CD4-positive, alpha-beta T cell (primary cell): Measurements from ENCODE around the gene TMC7. TPM values are rescaled to one million over a fixed set of nuclear protein-coding genes. Genes with fewer than 3 reads are reported as not detected.

Experiments
- ATAC-seq: fragments of 200-7000 bp; cut with Tn5 transposase; one replicate; pipeline ENCODE4 v1.10.0; 2022; ENCODE audit warnings: mild to moderate bottlenecking; ENCODE audit not compliant: poor library complexity
- CTCF ChIA-PET: fragments of 350-600 bp; sonication (Branson Sonifier 250); formaldehyde crosslinking; loops from one replicate; lab custom pipeline; 2021; ENCODE audit warnings: antibody characterized with exemption, inconsistent platforms; lab: Charles Lee
- POLR2A ChIA-PET: fragments of 350-600 bp; sonication (Branson Sonifier 250); formaldehyde crosslinking; loops from one replicate; lab custom pipeline; 2021; ENCODE audit warnings: antibody characterized with exemption, inconsistent platforms; lab: Charles Lee
- DNase-seq, 14 experiments: peaks; one replicate each; pipeline ENCODE4 v3.0.0-alpha.2; 2013 to 2020; ENCODE audit warnings: mixed read lengths in 2 of 14
- H3K27ac ChIP-seq, 2 donors: one replicate each; pipeline versions ENCODE4 v1.5.1 to v1.7.0; 2013; ENCODE audit warnings: low read length in 2 of 2, low read depth in 1 of 2, mild to moderate bottlenecking in 1 of 2
- H3K27me3 ChIP-seq, 2 experiments: 1 replicate in 1 of 2; 2 replicates in 1 of 2; pipeline versions ENCODE4 v1.6.1 to v1.7.0; 2013; ENCODE audit warnings: low read length in 2 of 2, control low read depth in 1 of 2, mild to moderate bottlenecking in 1 of 2, moderate library complexity in 1 of 2; ENCODE audit not compliant: insufficient read depth in 2 of 2, control insufficient read depth in 1 of 2
- H3K36me3 ChIP-seq: one replicate; pipeline ENCODE4 v1.6.1; 2013; ENCODE audit warnings: low read length, control low read depth; ENCODE audit not compliant: insufficient read depth
- H3K4me1 ChIP-seq: one replicate; pipeline ENCODE4 v1.6.1; 2013; ENCODE audit warnings: low read length, control low read depth; ENCODE audit not compliant: insufficient read depth
- H3K4me3 ChIP-seq: one replicate; pipeline ENCODE4 v1.5.1; 2013; ENCODE audit warnings: mild to moderate bottlenecking, low read length, moderate library complexity
- H3K9me3 ChIP-seq, 2 experiments: 1 replicate in 1 of 2; 2 replicates in 1 of 2; pipeline versions ENCODE4 v1.6.1 to v1.7.0; 2013; ENCODE audit warnings: low read length in 2 of 2, mild to moderate bottlenecking in 2 of 2, control low read depth in 1 of 2, moderate library complexity in 1 of 2; ENCODE audit not compliant: control insufficient read depth in 1 of 2, insufficient read depth in 1 of 2
- H3K27ac Mint-ChIP-seq: one replicate; pipeline ENCODE4 v1.8.0; 2020; ENCODE audit warnings: mixed read lengths
- H3K27me3 Mint-ChIP-seq: one replicate; pipeline ENCODE4 v1.8.0; 2021; ENCODE audit warnings: mixed read lengths
- H3K36me3 Mint-ChIP-seq: one replicate; pipeline ENCODE4 v1.8.0; 2021; ENCODE audit warnings: low read depth, mixed read lengths
- H3K4me1 Mint-ChIP-seq: one replicate; pipeline ENCODE4 v1.8.0; 2021; ENCODE audit warnings: low read depth, mixed read lengths
- H3K4me3 Mint-ChIP-seq: one replicate; pipeline ENCODE4 v1.8.0; 2020; ENCODE audit warnings: mild to moderate bottlenecking, mixed read lengths
- H3K9me3 Mint-ChIP-seq: one replicate; pipeline ENCODE4 v1.8.0; 2020; ENCODE audit warnings: mixed read lengths
- CTCF ChIP-seq: fragments of 200-600 bp; IDR thresholded peaks from one replicate; pipeline ENCODE4 v1.8.0; 2022; ENCODE audit warnings: antibody characterized with exemption, mild to moderate bottlenecking
- intact Hi-C, 2 experiments: fragments of 100-400 bp; cut with DNase I in 1 of 2; cut with micrococcal nuclease in 1 of 2; formaldehyde crosslinking; loops; one replicate each; pipeline versions ENCODE4 v1.15.1 to v1.9.0; 2023 to 2025; cut with DNase I, micrococcal nuclease
- total RNA-seq, 174 experiments: library from RNA in 2 of 174; stranded (reverse) in 2 of 174; gene quantifications; one replicate each; pipeline ENCODE4 v1.2.3 and lab custom pipeline; 2021 to 2026

Gene TMC7
- total RNA-seq, 2 experiments from 2014 or later = not detected

DNA sequence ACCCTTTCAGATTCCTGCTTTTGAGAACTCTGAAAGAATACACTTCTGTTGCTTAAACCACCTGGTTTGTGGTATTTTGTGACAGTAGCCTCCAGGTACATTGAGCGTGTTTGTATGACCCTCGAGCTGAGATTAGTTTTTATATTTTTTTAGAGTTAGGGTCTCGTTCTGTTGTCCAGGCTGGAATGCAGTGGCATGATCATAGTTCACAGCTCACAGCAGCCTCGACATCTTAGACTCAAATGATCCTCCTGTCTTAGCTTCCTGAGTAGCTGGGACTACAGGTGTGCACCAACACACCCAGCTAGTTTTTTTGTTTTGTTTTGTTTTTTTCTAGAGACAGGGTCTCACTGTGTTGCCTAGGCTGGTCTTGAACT is 125.5 kb downstream of the TMC7 start:
- H3K27me3 Mint-ChIP-seq = peaks cover 50% of the 10 kb centered on the region
- TF ChIP-seq CTCF = no peak
- ChIA-PET CTCF (no interaction called here), POLR2A (no interaction called here)
- peaks cover 5 to 9% of the 10 kb centered on the region in 2 experiments for H3K27me3 ChIP-seq
- no peaks in the 10 kb centered on the region for H3K36me3 Mint-ChIP-seq
- H3K36me3 ChIP-seq = no peaks in the 10 kb centered on the region
- no peaks in the 10 kb centered on the region for H3K9me3 Mint-ChIP-seq
- H3K9me3 ChIP-seq = peaks cover 0 to 5% of the 10 kb centered on the region in 2 experiments
- peaks cover 7% of the 10 kb centered on the region for H3K4me1 ChIP-seq
- H3K27ac ChIP-seq = no peak overlapping the region
- H3K4me3 Mint-ChIP-seq = no peak overlapping the region
- no peak for ATAC-seq
- no peak overlapping the region for H3K27ac Mint-ChIP-seq
- no peak overlapping the region for H3K4me3 ChIP-seq
- intact Hi-C loops = no loop called here
- H3K4me1 Mint-ChIP-seq = no peaks in the 10 kb centered on the region
- DNase-seq = no peak

DNA sequence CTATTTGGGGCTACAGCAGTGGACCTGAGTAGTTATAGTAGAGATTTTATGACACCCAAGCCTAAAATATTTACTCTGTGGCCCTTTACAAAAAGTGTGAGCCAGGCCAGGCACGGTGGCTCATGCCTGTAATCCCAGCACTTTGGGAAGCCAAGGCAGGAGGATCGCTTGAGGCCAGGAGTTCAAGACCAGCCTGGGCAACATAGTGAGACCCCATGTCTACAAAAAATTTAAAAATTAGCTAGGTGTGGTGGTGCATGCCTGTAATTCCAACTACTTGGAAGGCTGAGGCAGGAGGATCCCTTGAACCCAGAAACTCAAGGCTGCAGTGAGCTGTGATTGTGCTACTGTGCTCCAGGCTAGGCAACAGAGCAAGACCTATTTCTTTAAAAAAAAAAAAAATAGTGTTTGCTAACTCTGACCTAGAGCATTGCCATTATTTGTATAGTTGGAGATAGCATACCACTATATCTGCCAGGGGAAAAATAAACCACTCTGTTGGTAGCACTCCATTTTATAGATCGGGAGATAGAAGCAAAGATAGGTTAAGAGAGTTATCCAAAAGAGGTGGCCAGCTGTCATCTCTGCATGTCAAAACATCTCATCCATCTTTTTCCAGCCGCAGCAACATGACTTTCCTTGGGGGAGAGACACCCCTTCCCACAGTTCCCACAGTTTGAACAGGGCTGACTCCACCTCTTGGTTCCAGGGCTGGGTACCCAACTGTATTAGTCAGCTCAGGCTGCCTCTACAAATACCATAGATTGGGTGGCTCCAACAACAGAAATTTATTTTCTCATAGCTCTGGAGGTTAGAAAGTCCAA is 127.0 kb downstream of the TMC7 start:
- Histone ChIP-seq H3K27ac (no peak overlapping the region), H3K4me3 (no peak overlapping the region), H3K36me3 (no peaks in the 10 kb centered on the region), H3K27me3 (peaks cover 11 to 13% of the 10 kb centered on the region in 2 experiments), H3K9me3 (peaks cover 0 to 12% of the 10 kb centered on the region in 2 experiments), H3K4me1 (peaks cover 11% of the 10 kb centered on the region)
- no peak for DNase-seq
- intact Hi-C loops = no loop called here
- Mint-ChIP-seq H3K4me3 (no peak overlapping the region), H3K9me3 (no peaks in the 10 kb centered on the region), H3K36me3 (no peaks in the 10 kb centered on the region), H3K4me1 (no peaks in the 10 kb centered on the region), H3K27me3 (peaks cover 50% of the 10 kb centered on the region), H3K27ac (no peak overlapping the region)
- ChIA-PET CTCF (no interaction called here), POLR2A (no interaction called here)
- TF ChIP-seq CTCF = no peak
- no peak for ATAC-seq

GRCh38 chr16:19112099-19112407 is 128.3 kb downstream of the TMC7 start:
- Histone ChIP-seq H3K9me3 (peaks cover 0 to 12% of the 10 kb centered on the region in 2 experiments), H3K4me1 (peaks cover 12% of the 10 kb centered on the region), H3K4me3 (no peak overlapping the region), H3K36me3 (no peaks in the 10 kb centered on the region), H3K27me3 (peaks cover 17 to 21% of the 10 kb centered on the region in 2 experiments), H3K27ac (no peak overlapping the region)
- H3K4me3 Mint-ChIP-seq = no peak overlapping the region
- no peak for TF ChIP-seq CTCF
- peaks cover 60% of the 10 kb centered on the region for H3K27me3 Mint-ChIP-seq
- H3K9me3 Mint-ChIP-seq = no peaks in the 10 kb centered on the region
- CTCF ChIA-PET = no interaction called here
- no peak overlapping the region for H3K27ac Mint-ChIP-seq
- POLR2A ChIA-PET = no interaction called here
- intact Hi-C loops = no loop called here
- no peak for DNase-seq
- ATAC-seq = no peak
- peaks cover 2% of the 10 kb centered on the region for H3K4me1 Mint-ChIP-seq
- no peaks in the 10 kb centered on the region for H3K36me3 Mint-ChIP-seq

Other genes starting within 250 kb of the TMC7 start
- gene RPS15A, start 193.6 kb upstream of the TMC7 start, total RNA-seq = 1,000 to 10,000 TPM; 3,821 to 3,943 TPM
- 100 to 1,000 TPM; 109 to 111 TPM for gene ARL6IP1, start 182.4 kb upstream of the TMC7 start, total RNA-seq
- 100 to 1,000 TPM; 120 to 127 TPM for gene SMG1, start 57.5 kb upstream of the TMC7 start, total RNA-seq
- gene COQ7, start 83.7 kb downstream of the TMC7 start, total RNA-seq = 1 to 10 TPM; 7.9 to 9.1 TPM
- gene ITPRIPL2, start 130.0 kb downstream of the TMC7 start, total RNA-seq = under 1 TPM; 0.31 to 0.36 TPM
- not detected for gene SYT17, start 184.3 kb downstream of the TMC7 start, total RNA-seq